PC-9 (cell line): ENCODE data around the gene APBA2. TPM values are rescaled to one million over a fixed set of nuclear protein-coding genes. Genes with fewer than 3 reads are reported as not detected.
A peak's percentile ranks its signal among the peaks of the same experiment; 100 is the strongest.

Experiments
- BruUV-seq: library from RNA; stranded (reverse); fragments of 400-500 nt; replicated peaks from 2 replicates; lab custom pipeline; 2021; lab: Mats Ljungman, UMichigan
- CTCF ChIA-PET: fragments of 300-600 bp; sonication (Branson Sonifier 250); formaldehyde crosslinking; loops from one replicate; lab custom pipeline; 2022; ENCODE audit warnings: antibody characterized with exemption; lab: Charles Lee
- POLR2A ChIA-PET: fragments of 300-600 bp; sonication (Branson Sonifier 250); formaldehyde crosslinking; loops from one replicate; lab custom pipeline; 2022; ENCODE audit warnings: antibody characterized with exemption; ENCODE audit not compliant: unreplicated experiment; lab: Charles Lee
- DNase-seq, 2 experiments: peaks; one replicate each; pipeline versions ENCODE4 v3.0.0 to v3.0.0-alpha.2; 2015 to 2022; ENCODE audit warnings: mixed read lengths in 1 of 2
- H2AFZ ChIP-seq: fragments of 200-600 bp; sonication (generic); 2 replicates; pipeline ENCODE4 v1.8.1; 2017; ENCODE audit warnings: antibody characterized with exemption
- H3F3A ChIP-seq: fragments of 200-600 bp; sonication (generic); 2 replicates; pipeline ENCODE4 v1.8.1; 2017; ENCODE audit warnings: antibody characterized with exemption, mild to moderate bottlenecking, low read depth; ENCODE audit not compliant: insufficient read depth
- H3K27ac ChIP-seq: fragments of 200-600 bp; sonication (generic); 2 replicates; pipeline ENCODE4 v1.6.1; 2016; ENCODE audit warnings: mixed run types
- H3K27me3 ChIP-seq: fragments of 200-600 bp; sonication (generic); 2 replicates; pipeline ENCODE4 v1.6.1; 2016; ENCODE audit warnings: low read depth, mixed run types; ENCODE audit not compliant: insufficient read depth
- H3K36me3 ChIP-seq: fragments of 200-600 bp; sonication (generic); 2 replicates; pipeline ENCODE4 v1.6.1; 2016; ENCODE audit warnings: low read depth, mixed run types
- H3K4me1 ChIP-seq: fragments of 200-600 bp; sonication (generic); replicated peaks from 2 replicates; pipeline ENCODE4 v1.6.1; 2016; ENCODE audit warnings: mixed run types; ENCODE audit not compliant: insufficient read depth
- H3K4me2 ChIP-seq: fragments of 200-600 bp; sonication (generic); 2 replicates; pipeline ENCODE4 v1.6.1; 2017; ENCODE audit warnings: mixed run types
- H3K4me3 ChIP-seq: fragments of 200-600 bp; sonication (generic); 2 replicates; pipeline ENCODE4 v1.6.1; 2016; ENCODE audit warnings: mixed run types
- H3K79me2 ChIP-seq: fragments of 200-600 bp; sonication (generic); 2 replicates; pipeline ENCODE4 v1.6.1; 2017; ENCODE audit warnings: low read depth, mixed run types
- H3K9me2 ChIP-seq: fragments of 200-600 bp; sonication (generic); 2 replicates; pipeline ENCODE4 v1.8.1; 2017; ENCODE audit warnings: mild to moderate bottlenecking; ENCODE audit not compliant: insufficient read depth
- H3K9me3 ChIP-seq: fragments of 200-600 bp; sonication (generic); 2 replicates; pipeline ENCODE4 v1.8.1; 2016; ENCODE audit warnings: low read depth; ENCODE audit not compliant: insufficient read depth
- H4K20me1 ChIP-seq: fragments of 200-600 bp; sonication (generic); 2 replicates; pipeline ENCODE4 v1.8.1; 2017; ENCODE audit not compliant: insufficient read depth
- CTCF ChIP-seq: fragments of 200-600 bp; sonication (generic); conservative IDR thresholded peaks from 2 replicates; pipeline ENCODE4 v1.6.1; 2017; ENCODE audit warnings: mixed run types, antibody characterized with exemption, mild to moderate bottlenecking, moderate library complexity
- EZH2 ChIP-seq: fragments of 200-600 bp; sonication (generic); IDR thresholded peaks from 2 replicates; pipeline ENCODE4 v1.8.0; 2017; ENCODE audit warnings: antibody characterized with exemption, low read depth
- intact Hi-C: fragments of 100-400 bp; cut with micrococcal nuclease; formaldehyde crosslinking; loops from one replicate; pipeline ENCODE4 v1.10.0; 2022; ENCODE audit not compliant: unreplicated experiment
- total RNA-seq: library from RNA; stranded (reverse); gene quantifications from 2 replicates; pipeline ENCODE4 v1.2.3, GENCODE V29; 2021

Gene APBA2
- total RNA-seq, 1 experiment from 2014 or later, result not detected

- Histone ChIP-seq H3K36me3 (no peaks in the 10 kb centered on the region), H3K27me3 (peaks cover 23% of the 10 kb centered on the region), H2AFZ (no peak overlapping the region), H3K4me2 (no peak overlapping the region), H3K9me3 (no peaks in the 10 kb centered on the region), H3K4me1 (no peaks in the 10 kb centered on the region), H3F3A (no peaks in the 10 kb centered on the region), H3K79me2 (no peaks in the 10 kb centered on the region), H3K9me2 (no peaks in the 10 kb centered on the region), H3K4me3 (no peak overlapping the region), H4K20me1 (no peaks in the 10 kb centered on the region), H3K27ac (no peak overlapping the region)
- intact Hi-C loops, result no loop called here
- BruUV-seq, result no TSS peak
- peak in 1 of 2 experiments; percentile 3 for DNase-seq
- TF ChIP-seq CTCF (no peak), EZH2 (no peak)
- POLR2A ChIA-PET, result no interaction called here
- CTCF ChIA-PET, result no interaction called here
Measured at GRCh38 chr15:28977377-28978010, 91.7 kb downstream of the APBA2 start.

GRCh38 chr15:28978011-28978378 lies 92.2 kb downstream of the APBA2 start:
- intact Hi-C loops, result no loop called here
- H3K4me2 ChIP-seq, result no peak overlapping the region

GRCh38 chr15:28978661-28979060 lies 92.9 kb downstream of the APBA2 start:
- H4K20me1 ChIP-seq, result no peaks in the 10 kb centered on the region
- no peaks in the 10 kb centered on the region for H3K36me3 ChIP-seq
- ChIA-PET POLR2A (no interaction called here), CTCF (no interaction called here)
- H3K9me2 ChIP-seq, result no peaks in the 10 kb centered on the region
- no peaks in the 10 kb centered on the region for H3K9me3 ChIP-seq
- TF ChIP-seq EZH2 (no peak), CTCF (no peak)
- H3K4me2 ChIP-seq, result no peak overlapping the region
- no peaks in the 10 kb centered on the region for H3F3A ChIP-seq
- no TSS peak for BruUV-seq
- no peak for DNase-seq
- H3K4me3 ChIP-seq, result no peak overlapping the region
- no peak overlapping the region for H2AFZ ChIP-seq
- intact Hi-C loops, result no loop called here
- peaks cover 26% of the 10 kb centered on the region for H3K27me3 ChIP-seq
- H3K79me2 ChIP-seq, result no peaks in the 10 kb centered on the region
- H3K4me1 ChIP-seq, result no peaks in the 10 kb centered on the region
- H3K27ac ChIP-seq, result no peak overlapping the region

More at GRCh38 chr15:28978011-28978378, 92.2 kb downstream of the APBA2 start:
- CTCF ChIA-PET, result no interaction called here
- TF ChIP-seq CTCF, result no peak
- Histone ChIP-seq H3K79me2 (no peaks in the 10 kb centered on the region), H3K27ac (no peak overlapping the region), H3K9me2 (no peaks in the 10 kb centered on the region), H3K4me3 (no peak overlapping the region), H3K27me3 (peaks cover 23% of the 10 kb centered on the region), H3K9me3 (no peaks in the 10 kb centered on the region), H2AFZ (no peak overlapping the region), H3K36me3 (no peaks in the 10 kb centered on the region), H3F3A (no peaks in the 10 kb centered on the region), H3K4me1 (no peaks in the 10 kb centered on the region), H4K20me1 (no peaks in the 10 kb centered on the region)
- BruUV-seq, result no TSS peak
- DNase-seq, result no peak
- POLR2A ChIA-PET, result no interaction called here
